ENCODE measurements around the gene PCDH9. TPM values are rescaled to one million over a fixed set of nuclear protein-coding genes. Genes with fewer than 3 reads are reported as not detected.

The PCDH9 gene
- total and polyA plus RNA-seq, 2 of the 4 experiments (the other 2 are of a cell fraction) = 2.2 to 10.2 TPM

GRCh38 chr13:67048084-67048820 is 181.9 kb downstream of the PCDH9 start:
- H3K27ac ChIP-seq (ENCODE audit: insufficient read depth, low read length) = peak overlapping the region; percentile 98
- ChIA-PET CTCF (interaction anchor here (0.6 to 1.1 kb wide), 2 partner anchors 54 to 369 kb away, joined by 3 read pairs; no protein-coding TSS in a partner anchor), POLR2A (ENCODE audit: unreplicated experiment) (no interaction called here)
- H3K14ac ChIP-seq (replicated peaks; ENCODE audit: low read depth, low read length) = peak overlapping the region; percentile 57
- peak overlapping the region; percentile 56 to 57; a peak in 3 of 4 replicates for H4K8ac ChIP-seq (ENCODE audit: low read depth in 2 of 2, low read length in 2 of 2)
- no peaks in the 10 kb centered on the region for H3K36me3 ChIP-seq (ENCODE audit: control insufficient read depth, insufficient read depth, low read length)
- peak overlapping the region; percentile 79 for H2BK5ac ChIP-seq (ENCODE audit: low read depth, low read length, poor library complexity, severe bottlenecking)
- peak overlapping the region; percentile 67 for H2BK20ac ChIP-seq (ENCODE audit: low read depth, low read length)
- no peaks in the 10 kb centered on the region for H3K9me3 ChIP-seq (ENCODE audit: control insufficient read depth, insufficient read depth, low read length)
- peak overlapping the region; percentile 80 for H3K4me2 ChIP-seq (ENCODE audit: low read depth, low read length)
- peak overlapping the region; percentile 97 for H3K18ac ChIP-seq (ENCODE audit: low read depth, low read length)
- H3K4me1 ChIP-seq (ENCODE audit: control insufficient read depth, insufficient read depth, low read length) = peaks cover 4% of the 10 kb centered on the region
- H3K27me3 ChIP-seq (ENCODE audit: control insufficient read depth, insufficient read depth, low read length) = no peaks in the 10 kb centered on the region
- no CpG with 5 or more reads among the region's 4 CpGs for WGBS, 2 experiments (ENCODE audit: extremely low coverage in 2 of 2, insufficient read length in 1 of 2)
- peak; percentile 91 for ATAC-seq (ENCODE audit: low read depth)
- peak overlapping the region; percentile 55 for H3K23ac ChIP-seq (ENCODE audit: low read depth, low read length)
- peak overlapping the region; percentile 88 for H4K5ac ChIP-seq (ENCODE audit: low read depth, low read length)
- H2BK120ac ChIP-seq (ENCODE audit: low read depth, low read length) = peak overlapping the region; percentile 80
- peak overlapping the region; percentile 29; the same call in 2 of the 3 replicates for H2BK15ac ChIP-seq (ENCODE audit: low read depth, low read length)
- H4K20me1 ChIP-seq (ENCODE audit: insufficient read depth, low read length) = no peaks in the 10 kb centered on the region
- H3K9ac ChIP-seq (ENCODE audit: low read depth, low read length) = peak overlapping the region; percentile 66
- peaks cover 3% of the 10 kb centered on the region; the same call in 1 of the 2 replicates for H3K9me1 ChIP-seq (ENCODE audit: insufficient read depth, low read length)
- intact Hi-C loops (cut with micrococcal nuclease) (no loop called here), dilution Hi-C loops (cut with HindIII; ENCODE audit: low sequenced_read_pairs, unreplicated experiment) (no loop called here), in situ Hi-C loops (cut with MboI; ENCODE audit: low sequenced_read_pairs) (no loop called here)
- H3K4me3 ChIP-seq (ENCODE audit: insufficient read depth, low read depth, low read length) = no peak overlapping the region
- DNase-seq = peak; percentile 93
- no peak overlapping the region for H2AK9ac ChIP-seq (replicated peaks; ENCODE audit: low read depth, low read length, poor library complexity)
- H3K56ac ChIP-seq (ENCODE audit: extremely low read depth, insufficient read depth, low read length) = peak overlapping the region; percentile 58; the same call in 1 of the 2 replicates
- peak overlapping the region; percentile 81 for H3K4ac ChIP-seq (ENCODE audit: low read depth, low read length)
- BruUV-seq (replicated peaks) = no TSS peak
- H2AFZ ChIP-seq (replicated peaks; ENCODE audit: low read length, poor library complexity) = peak overlapping the region; percentile 15
- peak overlapping the region; percentile 89 for H4K91ac ChIP-seq (ENCODE audit: insufficient read depth, low read depth, low read length)
- no peaks in the 10 kb centered on the region for H3K79me1 ChIP-seq (ENCODE audit: low read depth in 1 of 2, low read length in 2 of 2)
- H2AK5ac ChIP-seq (ENCODE audit: low read depth, low read length) = peak overlapping the region; percentile 1; the same call in 1 of the 2 replicates
- TF ChIP-seq CTCF (conservative IDR thresholded peaks at IDR 0.05; ENCODE audit: low read depth, low read length) (no peak), MAFK (IDR thresholded peaks at IDR 0.05; ENCODE audit: low read depth, low read length) (no peak; the same call in 1 of the 2 replicates), MAZ (IDR thresholded peaks at IDR 0.05; ENCODE audit: borderline replicate concordance, low read depth, low read length) (no peak), RAD21 (IDR thresholded peaks at IDR 0.05; ENCODE audit: low read length) (peak; percentile 11; the same call in 1 of the 2 replicates), MXI1 (IDR thresholded peaks at IDR 0.05; ENCODE audit: borderline replicate concordance, low read depth, low read length) (peak; percentile 78), NFE2L2 (IDR thresholded peaks at IDR 0.05; ENCODE audit: low read depth, low read length) (no peak), CEBPB (IDR thresholded peaks at IDR 0.05; ENCODE audit: low read depth, low read length) (no peak), FOS (IDR thresholded peaks at IDR 0.05; ENCODE audit: low read depth, low read length) (peak; percentile 11; the same call in 1 of the 2 replicates), SMC3 (IDR thresholded peaks at IDR 0.05; ENCODE audit: low read depth, low read length) (no peak), RFX5 (IDR thresholded peaks at IDR 0.05; ENCODE audit: low read depth, low read length) (no peak), USF2 (IDR thresholded peaks at IDR 0.05; ENCODE audit: low read depth, low read length) (no peak), ELK1 (IDR thresholded peaks at IDR 0.05; ENCODE audit: borderline replicate concordance, low read depth, low read length) (no peak), RCOR1 (IDR thresholded peaks at IDR 0.05; ENCODE audit: insufficient replicate concordance, low read length) (peak; percentile 56), CHD1 (IDR thresholded peaks at IDR 0.05; ENCODE audit: low read depth, low read length) (no peak)

Measured in IMR-90 (cell line).